HG03159 (cell line): ENCODE measurements around the gene PHOX2A.

Experiments
- ATAC-seq: cut with Tn5 transposase; IDR thresholded peaks from one replicate; pipeline ENCODE4 v1.9.1; 2021; ENCODE audit warnings: mild to moderate bottlenecking, moderate library complexity; ENCODE audit not compliant: unreplicated experiment

Gene PHOX2A

DNA sequence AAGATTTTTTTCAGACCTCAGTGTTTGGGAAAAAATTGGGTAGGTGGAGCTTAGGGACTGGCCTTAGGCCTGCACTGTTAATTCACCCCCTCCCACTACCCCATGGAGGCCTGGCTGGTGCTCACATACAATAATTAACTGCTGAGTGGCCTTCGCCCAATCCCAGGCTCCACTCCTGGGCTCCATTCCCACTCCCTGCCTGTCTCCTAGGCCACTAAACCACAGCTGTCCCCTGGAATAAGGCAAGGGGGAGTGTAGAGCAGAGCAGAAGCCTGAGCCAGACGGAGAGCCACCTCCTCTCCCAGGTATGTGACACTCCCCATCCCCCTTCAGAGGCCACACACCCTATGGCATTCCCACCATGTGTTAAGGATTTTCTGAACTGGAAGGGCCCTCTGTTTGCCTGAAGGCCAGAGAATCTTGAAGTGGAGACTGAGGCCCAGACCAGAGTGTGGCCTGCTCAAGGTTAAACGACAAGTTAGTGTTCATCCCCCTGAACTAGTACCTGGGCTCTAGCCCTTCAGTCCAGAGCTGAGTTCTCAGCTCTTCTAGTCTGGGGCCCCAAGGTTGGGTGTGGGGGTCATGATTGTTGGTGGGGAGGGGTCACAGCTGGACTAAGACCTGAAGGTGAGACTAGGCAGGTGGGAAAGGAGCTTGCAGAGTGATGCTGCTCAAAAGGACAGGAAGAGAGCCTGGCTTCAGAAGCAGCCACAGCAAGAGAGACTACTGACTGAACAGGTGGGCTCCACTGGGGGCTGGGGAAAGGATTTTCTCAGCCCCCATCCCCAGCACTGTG lies 54.3 kb downstream of the PHOX2A start:
- ATAC-seq: no peak
